HG02798 (cell line): ENCODE measurements around the gene ZSCAN22.
"Not testable (repeated sequence)": the region's sequence is repeated elsewhere in the genome, so short reads cannot be mapped to it uniquely, and the experiment has no call there.

Experiments
- ATAC-seq: cut with Tn5 transposase; IDR thresholded peaks from one replicate; pipeline ENCODE4 v1.9.1; 2021; ENCODE audit warnings: mild to moderate bottlenecking; ENCODE audit not compliant: unreplicated experiment, poor library complexity

The ZSCAN22 gene

DNA sequence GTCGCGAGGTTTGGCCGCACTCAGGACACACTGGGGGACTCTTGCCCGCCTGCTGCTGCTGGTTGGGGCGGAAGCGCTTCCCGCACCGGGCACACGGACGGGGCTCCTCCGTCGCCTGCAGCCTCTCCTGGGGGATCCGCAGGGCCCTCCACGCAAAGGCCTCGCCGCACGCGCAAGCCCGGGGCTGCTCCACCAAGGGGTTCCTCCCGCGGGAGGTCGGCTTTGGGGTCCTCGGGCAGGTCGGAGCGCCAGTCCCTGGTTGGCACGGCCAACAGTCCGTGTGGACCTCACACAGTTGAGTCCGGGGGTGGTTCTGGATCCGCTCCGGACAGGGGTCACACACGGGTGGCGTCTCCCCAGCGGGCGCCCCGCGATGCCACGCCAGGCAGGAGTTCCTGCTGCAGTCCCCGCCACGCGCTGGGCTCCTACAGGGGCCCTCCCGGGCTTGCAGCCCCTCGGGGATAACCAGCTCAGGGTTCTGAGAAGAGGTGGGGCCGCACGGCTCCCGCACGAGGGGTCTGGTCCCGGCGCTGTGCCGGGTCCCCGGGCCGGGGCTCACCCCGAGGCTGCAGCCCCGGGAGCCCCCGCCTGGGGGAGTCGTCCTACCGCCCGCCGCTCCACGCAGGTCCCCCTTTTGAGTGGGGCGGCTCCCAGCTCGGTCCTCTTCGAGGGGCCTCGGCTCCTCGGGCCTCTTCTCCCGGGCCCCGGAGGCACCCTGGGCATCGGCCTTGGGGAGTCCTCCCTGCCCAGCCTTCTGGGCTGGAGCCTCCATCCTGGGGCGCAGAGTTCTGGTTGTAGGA, 42.0 kb downstream of the ZSCAN22 start:
- ATAC-seq: no peak

DNA sequence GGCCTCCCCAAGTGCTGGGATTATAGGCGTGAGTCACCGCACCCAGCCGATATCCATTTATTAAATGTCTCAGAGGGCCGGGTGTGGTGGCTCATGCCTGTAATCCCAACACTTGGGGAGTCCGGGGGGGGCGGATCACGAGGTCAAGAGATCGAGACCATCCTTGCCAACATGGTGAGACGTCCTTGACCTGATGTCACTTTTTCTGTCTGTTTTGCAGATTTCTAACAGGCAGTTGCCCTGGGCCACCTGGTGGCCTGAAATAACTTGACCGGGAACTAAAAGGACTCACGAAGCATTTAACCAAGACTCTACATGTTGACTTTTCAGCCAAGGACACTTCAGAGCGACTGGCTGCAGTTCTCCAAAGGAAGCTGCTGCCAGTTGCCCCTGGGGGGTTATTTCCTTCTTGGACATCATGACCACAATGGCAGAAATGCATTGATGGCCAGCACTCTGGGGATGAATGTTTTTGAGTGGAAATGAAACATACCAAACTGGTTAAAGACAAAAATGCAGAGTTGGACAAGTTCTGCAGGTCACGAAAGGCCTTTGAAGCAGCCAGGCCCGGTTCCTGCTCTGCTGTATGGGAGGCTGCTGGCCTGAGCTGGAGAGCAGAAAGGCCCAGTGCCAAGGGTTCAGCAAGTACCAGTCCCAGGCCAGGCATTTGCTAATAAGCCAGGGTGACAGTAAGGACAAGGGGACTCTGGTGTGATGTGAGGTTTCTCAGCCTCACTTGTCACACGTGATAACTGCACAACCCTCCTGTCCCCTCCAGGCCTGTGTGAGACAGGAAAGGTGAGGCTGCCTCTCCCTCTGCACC, 45.7 kb downstream of the ZSCAN22 start:
- ATAC-seq: no peak

DNA sequence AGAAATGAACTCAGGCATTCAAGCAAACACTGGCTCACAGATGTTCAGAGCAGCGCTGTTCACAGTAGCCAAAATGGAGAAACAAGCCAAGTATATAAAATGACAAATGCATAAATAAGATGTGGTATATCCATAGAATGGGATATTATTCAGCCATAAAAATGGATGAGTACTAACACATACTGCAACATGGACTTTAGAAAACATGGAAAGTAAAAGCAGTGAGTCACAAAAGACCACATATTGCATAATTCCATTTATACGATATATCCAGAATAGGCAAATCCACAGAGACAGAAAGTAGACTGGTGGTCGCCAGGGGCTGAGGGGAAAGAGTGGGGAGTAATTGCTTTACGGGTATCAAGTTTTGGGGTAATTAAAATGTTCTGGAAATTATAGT, 47.4 kb downstream of the ZSCAN22 start:
- ATAC-seq: no peak

DNA sequence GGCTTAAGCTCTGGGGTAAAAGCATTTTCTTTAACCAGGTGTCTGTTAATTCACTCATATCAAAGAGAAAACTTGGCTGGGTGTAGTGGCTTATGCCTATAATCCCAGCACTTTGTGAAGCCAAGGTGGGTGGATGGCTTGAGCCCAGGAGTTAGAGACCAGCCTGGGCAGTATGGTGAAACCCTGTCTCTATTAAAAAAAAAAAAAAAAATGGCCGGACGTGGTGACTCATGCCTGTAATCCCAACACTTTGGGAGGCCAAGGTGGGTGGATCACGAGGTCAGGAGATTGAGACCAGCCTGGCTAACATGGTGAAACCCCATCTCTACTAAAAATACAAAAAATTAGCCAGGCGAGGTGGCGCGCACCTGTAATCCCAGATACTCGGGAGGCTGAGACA, 49.9 kb downstream of the ZSCAN22 start:
- ATAC-seq: not testable (repeated sequence)

DNA sequence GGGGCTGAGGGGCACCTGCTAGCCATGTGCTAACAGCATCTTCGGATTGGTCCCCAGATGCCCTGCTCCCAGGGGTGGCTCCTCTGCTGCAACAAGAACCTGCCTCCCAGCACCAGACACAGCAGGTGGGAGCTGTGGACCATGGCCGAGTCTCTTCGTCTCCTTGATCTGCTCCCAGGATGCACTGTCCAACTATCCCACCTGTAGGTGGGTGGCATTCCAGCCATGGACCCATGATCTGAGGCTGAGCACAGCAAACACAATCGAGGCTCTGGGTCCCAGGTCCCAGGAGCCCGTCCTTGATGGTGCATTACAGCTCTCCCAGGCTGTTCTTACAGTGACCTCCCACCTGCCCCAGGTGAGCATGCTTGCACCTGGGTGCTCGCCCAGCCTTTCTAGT, 52.5 kb downstream of the ZSCAN22 start:
- no peak for ATAC-seq

DNA sequence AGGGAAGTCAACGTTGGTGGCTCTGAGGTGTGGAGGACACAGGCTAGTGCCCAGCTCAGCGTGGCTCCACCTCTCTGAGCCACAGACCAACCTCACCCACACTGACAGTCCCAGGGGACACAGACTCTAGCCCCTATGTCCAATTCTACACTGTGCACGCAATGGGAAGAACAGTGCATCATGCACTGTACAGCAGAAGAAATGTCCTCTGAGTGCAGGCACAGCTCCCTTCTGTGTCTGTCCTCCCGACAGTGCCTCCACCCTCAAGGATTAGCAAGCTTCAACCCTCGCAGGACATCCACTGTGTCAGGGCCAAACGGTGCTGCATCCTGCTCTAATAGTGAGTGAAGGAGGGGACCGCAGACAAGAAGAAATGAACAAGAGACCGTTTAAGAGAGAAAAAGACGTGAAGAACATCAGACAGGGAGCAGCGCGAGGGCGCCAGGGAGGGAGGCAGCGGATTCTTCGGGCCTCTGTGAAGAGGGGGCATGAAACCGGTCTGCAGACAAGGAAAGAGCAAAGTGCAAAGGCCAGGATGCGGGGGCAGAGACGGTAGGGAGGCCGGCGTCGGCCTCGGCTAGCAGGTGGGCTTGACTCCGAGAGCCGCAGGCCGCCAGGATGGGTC, 53.4 kb downstream of the ZSCAN22 start:
- ATAC-seq: no peak

DNA sequence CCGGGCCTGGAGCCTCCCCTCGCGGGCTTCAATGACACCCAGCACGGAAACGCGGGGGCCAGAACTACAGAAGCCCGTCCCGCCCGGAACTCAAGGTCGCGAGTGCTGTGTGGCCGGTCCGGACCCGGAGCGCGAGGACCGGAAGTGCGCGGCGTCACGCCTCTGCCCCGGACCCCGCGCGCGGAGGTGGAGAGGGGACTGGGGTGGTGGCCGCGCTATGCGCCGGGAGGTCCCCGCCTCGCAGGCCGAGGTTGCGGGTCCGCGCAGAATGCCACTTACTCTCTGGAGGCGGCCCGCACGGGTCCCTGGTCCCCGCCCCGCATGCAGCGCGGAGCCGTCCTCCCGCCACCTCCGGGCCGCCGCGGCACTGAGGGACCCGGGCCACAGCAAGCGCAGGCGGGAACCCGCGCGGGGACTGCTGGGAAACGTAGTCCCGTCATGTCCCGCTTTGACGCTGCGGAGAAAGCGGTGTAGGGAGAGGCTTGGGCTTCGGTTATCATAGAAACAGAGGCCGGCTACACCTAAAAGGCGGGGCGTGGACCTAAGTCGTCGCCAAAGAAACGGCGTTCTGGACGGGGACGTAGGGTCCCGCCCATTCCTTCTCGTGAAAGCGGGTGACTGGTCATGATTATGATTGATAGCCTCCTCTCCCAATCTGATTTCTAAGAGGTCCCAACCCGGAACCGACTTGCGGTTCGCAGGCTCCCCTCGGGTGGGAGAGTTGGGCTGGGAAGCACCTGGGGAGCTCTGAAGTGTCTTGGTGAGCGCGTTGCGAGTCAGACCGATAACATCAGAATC, 54.1 kb downstream of the ZSCAN22 start, which contains the start of gene ZNF837:
TSS of gene ZNF837 (minus strand) at position 369 of the 798 bp plus-strand sequence. CDS start 11,698 bp downstream, outside the sequence.
- peak; percentile 82 for ATAC-seq

DNA sequence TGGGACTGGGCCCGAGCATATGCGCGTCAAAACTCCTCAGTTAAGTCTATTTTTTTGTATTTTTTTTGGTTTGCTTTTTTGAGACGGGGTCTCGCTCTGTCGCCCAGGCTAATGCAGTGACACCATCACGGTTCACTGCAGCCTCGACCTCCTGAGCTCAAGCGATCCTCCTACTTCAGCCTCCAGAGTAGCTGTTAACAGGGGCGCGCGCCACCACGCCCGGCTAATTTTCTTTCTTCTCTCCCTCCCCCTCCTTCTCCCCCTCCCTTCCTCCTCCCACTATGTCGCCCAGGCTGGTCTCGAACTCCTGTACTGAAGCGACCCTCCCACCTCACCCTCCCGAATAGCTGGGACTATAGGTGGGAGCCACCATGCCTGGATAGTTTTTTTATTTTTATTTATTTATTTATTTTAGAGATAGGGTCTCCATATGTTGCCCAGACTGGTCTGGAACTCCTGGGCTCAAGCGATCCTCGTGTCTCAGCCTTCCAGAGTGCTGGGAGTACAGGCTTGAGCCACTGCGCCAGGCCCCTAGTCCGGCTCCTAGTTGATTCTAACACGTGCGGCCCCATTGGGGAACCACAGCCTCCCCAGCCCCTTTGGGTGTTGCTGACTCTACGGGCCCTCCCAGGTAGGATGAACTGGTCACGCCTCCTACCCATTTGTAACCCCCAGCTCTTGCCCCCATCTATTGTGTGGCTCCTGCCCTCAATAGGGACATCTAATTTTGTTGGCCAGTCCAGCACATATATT, 54.8 kb downstream of the ZSCAN22 start:
- no peak for ATAC-seq

DNA sequence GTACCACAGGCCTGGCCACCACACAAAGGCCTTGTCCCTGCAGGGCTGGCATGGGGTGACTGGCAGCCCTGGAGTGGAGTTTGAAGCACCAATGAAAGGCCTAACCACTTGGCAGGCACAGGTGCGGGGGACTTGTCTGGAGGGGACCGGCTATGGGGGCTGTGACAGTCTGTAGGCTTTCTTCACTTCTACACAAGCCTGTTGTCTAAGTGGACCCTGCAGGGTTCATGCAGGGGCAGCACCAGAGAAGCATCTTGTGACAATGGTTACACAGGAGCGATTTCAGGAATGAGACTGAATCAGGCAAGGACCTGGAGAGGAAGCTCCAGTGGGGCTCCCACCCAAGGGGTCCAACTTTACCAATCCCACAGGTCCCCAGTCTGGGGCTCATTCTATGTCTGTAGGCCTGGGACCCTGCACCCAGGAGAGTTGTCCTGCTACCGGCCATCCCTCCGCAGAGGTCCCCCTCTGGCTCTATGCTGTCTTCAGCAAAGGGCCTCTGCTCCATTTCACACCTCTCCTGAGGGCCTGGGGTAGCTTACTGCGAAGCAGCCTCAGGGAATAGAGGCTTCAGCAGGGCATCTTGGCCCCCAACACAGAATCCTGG, 56.3 kb downstream of the ZSCAN22 start:
- no peak for ATAC-seq

DNA sequence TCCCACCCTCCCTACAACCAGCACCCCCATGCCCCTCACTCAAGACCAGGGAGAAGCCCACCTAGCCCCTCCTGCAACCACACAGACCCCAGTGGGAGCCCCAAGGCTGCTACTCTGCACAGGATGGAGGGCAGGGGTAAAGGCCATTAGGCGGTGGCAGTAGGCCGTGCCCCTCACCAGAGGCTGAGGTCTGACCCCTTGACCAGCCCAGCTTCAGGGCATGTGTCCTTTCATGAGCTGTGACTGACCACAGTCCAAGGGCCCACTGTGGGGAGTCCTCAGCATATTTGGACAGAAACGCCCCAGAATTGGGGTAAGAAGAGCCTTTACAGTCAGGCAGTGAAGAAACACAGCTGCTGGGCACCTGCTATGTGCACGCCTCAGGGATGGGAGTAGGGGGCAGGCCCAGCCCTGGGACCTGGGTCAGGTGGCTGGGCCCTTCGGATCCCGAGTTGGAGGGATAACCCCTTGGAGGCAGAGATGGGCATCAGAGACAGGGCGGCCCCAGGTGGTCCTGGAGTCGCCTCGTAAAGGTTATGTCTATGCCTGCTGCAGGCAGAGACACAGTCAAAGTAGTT, 58.6 kb downstream of the ZSCAN22 start:
- no peak for ATAC-seq

DNA sequence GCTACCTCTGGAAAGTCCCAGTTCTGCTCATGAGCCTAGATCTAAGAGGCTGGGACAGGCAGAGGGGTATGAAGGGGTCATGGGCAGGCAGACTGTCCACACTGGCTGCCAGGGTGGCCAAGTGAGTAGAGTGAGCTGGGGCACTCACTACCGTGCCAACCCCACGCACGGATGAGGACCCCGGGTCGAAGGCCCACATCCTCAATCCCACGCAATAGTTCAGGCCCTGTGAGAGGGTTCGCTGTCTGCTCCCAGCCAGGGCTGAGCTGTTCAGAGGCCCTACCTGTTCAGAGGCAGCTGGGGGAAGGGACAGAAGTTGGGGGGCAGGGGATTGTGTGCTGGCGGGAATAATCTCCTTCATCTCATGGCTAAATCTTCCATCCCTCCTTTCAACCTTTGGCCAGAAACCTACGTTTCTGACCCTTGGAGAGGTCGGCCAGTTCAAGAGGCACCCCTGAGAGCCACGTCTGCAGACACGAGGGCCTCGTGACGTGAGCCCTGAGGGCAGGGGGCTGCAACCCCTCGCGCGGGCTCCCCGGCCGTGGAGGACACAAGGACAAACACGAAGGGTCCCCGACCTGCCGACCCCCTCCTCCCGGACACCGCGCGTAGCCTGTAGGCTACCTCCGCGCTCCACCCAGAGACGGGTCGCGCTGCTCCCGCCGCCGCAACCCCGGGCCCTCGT, 59.2 kb downstream of the ZSCAN22 start:
- peak; percentile 2 for ATAC-seq

DNA sequence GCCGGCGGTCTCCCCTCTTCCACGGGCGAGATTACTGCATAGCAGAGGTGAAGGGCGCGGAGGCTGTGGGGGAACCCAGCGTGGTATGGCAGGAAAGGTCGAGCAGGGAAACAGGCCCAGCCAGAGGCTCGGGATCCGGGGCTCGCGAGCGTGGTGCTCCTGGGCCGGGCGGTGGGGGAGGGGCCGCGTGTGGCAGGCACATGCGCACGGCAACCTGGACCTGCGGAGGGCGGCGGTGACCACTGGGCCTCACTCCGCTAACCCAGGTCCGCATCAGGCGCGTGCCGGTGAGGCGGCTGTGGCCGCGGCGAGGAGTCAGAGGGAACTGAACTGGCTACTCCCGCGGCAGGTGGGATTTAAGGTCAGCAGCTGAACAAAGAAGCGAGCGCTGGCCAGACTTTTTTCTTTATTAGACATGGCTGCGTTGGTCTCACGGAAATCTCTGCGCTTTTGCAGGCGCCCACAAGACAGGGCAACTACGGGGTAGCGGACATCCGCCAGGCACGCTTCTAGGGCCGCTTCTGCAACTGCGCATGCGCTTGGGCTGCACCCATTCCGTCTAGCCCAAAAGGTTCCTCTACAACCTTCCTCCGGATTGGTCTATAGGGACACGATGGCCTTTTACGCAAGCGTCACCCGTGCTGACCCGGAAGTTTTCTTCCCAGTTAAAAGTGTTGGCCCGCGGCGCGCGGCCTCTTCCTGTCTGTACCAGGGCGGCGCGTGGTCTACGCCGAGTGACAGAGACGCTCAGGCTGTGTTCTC, 60.0 kb downstream of the ZSCAN22 start, which contains the start of gene RPS5:
TSS of gene RPS5 (plus strand) at position 694 of the 762 bp plus-strand sequence. CDS start 869 bp downstream, outside the sequence.
- peak; percentile 91 for ATAC-seq

DNA sequence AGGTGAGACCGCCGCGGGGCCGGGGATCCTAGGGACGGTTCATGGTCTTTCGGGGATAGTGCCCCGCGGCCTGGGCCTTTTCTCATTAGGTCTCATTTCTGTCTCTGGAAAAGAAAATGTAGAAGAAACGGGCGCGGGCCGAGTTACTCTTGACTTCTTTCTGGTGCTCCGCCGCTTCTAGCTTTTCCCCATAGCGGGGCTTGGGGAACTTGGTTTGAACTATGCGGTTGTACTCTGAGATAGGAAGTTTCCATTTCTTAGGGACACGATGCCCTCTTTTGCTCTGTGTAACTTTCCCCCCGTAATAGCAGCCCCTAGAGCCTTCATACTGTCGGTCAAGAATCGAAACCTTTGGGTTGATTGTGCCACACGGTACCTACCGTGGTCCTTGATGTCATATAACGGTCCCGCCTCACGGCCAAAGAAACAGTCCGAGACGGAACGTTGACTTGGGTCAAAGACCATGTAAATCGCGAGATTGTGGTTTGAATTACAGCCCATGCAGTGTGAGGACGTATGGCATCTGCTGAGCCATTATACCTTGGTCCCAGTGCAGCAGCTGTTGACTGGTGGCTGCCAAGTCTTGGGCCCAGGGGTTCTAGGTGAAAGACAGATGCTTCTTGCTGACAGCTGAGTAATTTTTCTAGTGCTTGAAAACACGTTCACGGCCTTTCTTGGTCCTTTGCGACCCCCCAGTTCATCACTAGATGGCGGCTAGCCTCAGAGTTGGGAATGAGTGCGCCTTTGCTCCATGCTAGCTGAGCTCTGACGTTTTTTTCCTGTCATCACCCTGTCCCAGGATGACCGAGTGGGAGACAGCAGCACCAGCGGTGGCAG, 60.8 kb downstream of the ZSCAN22 start:
- ATAC-seq: no peak

DNA sequence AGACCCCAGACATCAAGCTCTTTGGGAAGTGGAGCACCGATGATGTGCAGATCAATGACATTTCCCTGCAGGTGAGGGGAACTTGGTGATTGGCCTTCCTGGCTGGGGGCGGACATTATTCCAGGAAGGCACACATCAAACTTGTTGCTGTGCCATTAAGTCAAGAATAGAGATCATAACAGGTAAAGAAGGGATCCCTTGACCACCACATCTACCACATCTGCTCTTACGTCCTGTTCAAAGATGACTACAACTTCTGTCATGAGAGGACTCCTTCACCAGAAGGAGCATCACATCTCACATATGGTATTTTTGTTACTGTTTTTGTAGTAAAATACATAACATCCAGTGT, 61.4 kb downstream of the ZSCAN22 start:
- no peak for ATAC-seq
